HG03159 (cell line): ENCODE data around the gene MAPK8.
"Not testable (repeated sequence)": the region's sequence is repeated elsewhere in the genome, so short reads cannot be mapped to it uniquely, and the experiment has no call there.

Experiments used
- ATAC-seq: cut with Tn5 transposase; IDR thresholded peaks from one replicate; pipeline ENCODE4 v1.9.1; 2021; ENCODE audit warnings: mild to moderate bottlenecking, moderate library complexity; ENCODE audit not compliant: unreplicated experiment

The MAPK8 gene

GRCh38 chr10:48333856-48334255, 27.4 kb downstream of the MAPK8 start:
- ATAC-seq = no peak

GRCh38 chr10:48335788-48336187, 29.3 kb downstream of the MAPK8 start:
- ATAC-seq = no peak

GRCh38 chr10:48336978-48337599, 30.6 kb downstream of the MAPK8 start:
- ATAC-seq = peak; percentile 85

- no peak for ATAC-seq
Observed at GRCh38 chr10:48340734-48341133, 34.3 kb downstream of the MAPK8 start.

- ATAC-seq = no peak
Observed at GRCh38 chr10:48343106-48343505, 36.6 kb downstream of the MAPK8 start.

GRCh38 chr10:48343921-48344598, 37.6 kb downstream of the MAPK8 start:
- no peak for ATAC-seq

- ATAC-seq = not testable (repeated sequence)
Observed at GRCh38 chr10:48346248-48346647, 39.8 kb downstream of the MAPK8 start.

- not testable (repeated sequence) for ATAC-seq
Observed at GRCh38 chr10:48347539-48347938, 41.1 kb downstream of the MAPK8 start.

- ATAC-seq = not testable (repeated sequence)
Observed at GRCh38 chr10:48347943-48348342, 41.5 kb downstream of the MAPK8 start.

GRCh38 chr10:48353246-48353645, 46.8 kb downstream of the MAPK8 start:
- no peak for ATAC-seq

GRCh38 chr10:48357631-48358030, 51.2 kb downstream of the MAPK8 start:
- no peak for ATAC-seq

- ATAC-seq = no peak
Observed at GRCh38 chr10:48358162-48358561, 51.7 kb downstream of the MAPK8 start.

GRCh38 chr10:48358838-48359237, 52.4 kb downstream of the MAPK8 start:
- no peak for ATAC-seq

GRCh38 chr10:48361176-48361575, 54.7 kb downstream of the MAPK8 start:
- ATAC-seq = no peak

- no peak for ATAC-seq
Observed at GRCh38 chr10:48363617-48364355, 57.3 kb downstream of the MAPK8 start.

- no peak for ATAC-seq
Observed at GRCh38 chr10:48364659-48365405, 58.4 kb downstream of the MAPK8 start.

GRCh38 chr10:48365668-48366067, 59.2 kb downstream of the MAPK8 start:
- ATAC-seq = no peak

- ATAC-seq = no peak
Observed at GRCh38 chr10:48366261-48366660, 59.8 kb downstream of the MAPK8 start.

GRCh38 chr10:48369501-48369900, 63.0 kb downstream of the MAPK8 start:
- ATAC-seq = no peak

GRCh38 chr10:48377751-48378530, 71.5 kb downstream of the MAPK8 start:
- ATAC-seq = no peak

GRCh38 chr10:48378675-48379074, 72.2 kb downstream of the MAPK8 start:
- ATAC-seq = no peak
